ENCODE results near the gene SPRED2.

SPRED2 gene

DNA sequence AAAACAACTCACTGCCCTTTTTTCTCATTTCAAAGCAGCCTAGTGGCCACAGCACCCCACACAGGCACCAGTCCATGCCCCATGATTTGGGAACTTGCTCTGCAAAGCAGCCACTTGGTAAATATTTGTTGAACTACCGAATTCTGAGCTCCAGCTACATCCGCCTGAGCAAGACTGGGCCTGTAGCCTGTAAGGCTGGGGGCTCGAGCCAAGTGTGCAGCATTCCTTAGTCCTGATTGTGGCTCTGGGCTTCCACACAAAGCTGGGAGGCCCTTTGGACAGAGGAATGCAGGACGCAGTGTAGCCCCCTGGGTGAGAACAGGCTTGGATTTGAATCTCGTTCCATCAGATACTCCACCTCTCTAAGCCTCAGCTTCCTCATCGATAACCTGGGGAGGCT lies 116.3 kb downstream of the SPRED2 start:
- H3K4me1 ChIP-seq (ENCODE audit: insufficient read depth, low read length): 0 out of 2 replicates have a peak, but pooled peaks cover 6% of the 10 kb centered on the region
- TF ChIP-seq EZH2 (IDR thresholded peaks at IDR 0.05; ENCODE audit: borderline replicate concordance, low read depth, low read length, severe bottlenecking): no peak
- TF ChIP-seq, protein P1, sequence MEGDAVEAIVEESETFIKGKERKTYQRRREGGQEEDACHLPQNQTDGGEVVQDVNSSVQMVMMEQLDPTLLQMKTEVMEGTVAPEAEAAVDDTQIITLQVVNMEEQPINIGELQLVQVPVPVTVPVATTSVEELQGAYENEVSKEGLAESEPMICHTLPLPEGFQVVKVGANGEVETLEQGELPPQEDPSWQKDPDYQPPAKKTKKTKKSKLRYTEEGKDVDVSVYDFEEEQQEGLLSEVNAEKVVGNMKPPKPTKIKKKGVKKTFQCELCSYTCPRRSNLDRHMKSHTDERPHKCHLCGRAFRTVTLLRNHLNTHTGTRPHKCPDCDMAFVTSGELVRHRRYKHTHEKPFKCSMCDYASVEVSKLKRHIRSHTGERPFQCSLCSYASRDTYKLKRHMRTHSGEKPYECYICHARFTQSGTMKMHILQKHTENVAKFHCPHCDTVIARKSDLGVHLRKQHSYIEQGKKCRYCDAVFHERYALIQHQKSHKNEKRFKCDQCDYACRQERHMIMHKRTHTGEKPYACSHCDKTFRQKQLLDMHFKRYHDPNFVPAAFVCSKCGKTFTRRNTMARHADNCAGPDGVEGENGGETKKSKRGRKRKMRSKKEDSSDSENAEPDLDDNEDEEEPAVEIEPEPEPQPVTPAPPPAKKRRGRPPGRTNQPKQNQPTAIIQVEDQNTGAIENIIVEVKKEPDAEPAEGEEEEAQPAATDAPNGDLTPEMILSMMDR (IDR thresholded peaks at IDR 0.05; ENCODE audit: borderline replicate concordance, extremely low read depth, low read length, poor library complexity, severe bottlenecking): no peak
- ATAC-seq (ENCODE audit: insufficient read depth, low read depth): no peak
- no peaks in the 10 kb centered on the region for H3K9me3 ChIP-seq (ENCODE audit: insufficient read depth, low read length, severe bottlenecking)
- peaks cover 10% of the 10 kb centered on the region; the same call in 1 of the 2 replicates for H4K20me1 ChIP-seq (ENCODE audit: insufficient read depth, low read length)
- H3K79me2 ChIP-seq (ENCODE audit: insufficient read depth, low read length): 0 out of 2 replicates have a peak, but pooled peaks cover 2% of the 10 kb centered on the region
- DNase-seq: no peak
- H2AFZ ChIP-seq (ENCODE audit: low read depth, low read length): no peak overlapping the region
- no peaks in the 10 kb centered on the region for H3K27me3 ChIP-seq (ENCODE audit: insufficient read depth, low read length, poor library complexity)
- no peak overlapping the region for H3K9ac ChIP-seq (ENCODE audit: low read depth, low read length)
- H3K4me2 ChIP-seq (ENCODE audit: insufficient read depth, low read length): no peak overlapping the region
- no peak overlapping the region for H3K4me3 ChIP-seq (ENCODE audit: low read depth in 1 of 2, low read length in 2 of 2)
- H3K27ac ChIP-seq (ENCODE audit: low read length): no peak overlapping the region; the same call in 1 of the 2 replicates
- H3K36me3 ChIP-seq (ENCODE audit: insufficient read depth, low read length): peaks cover 86% of the 10 kb centered on the region

DNA sequence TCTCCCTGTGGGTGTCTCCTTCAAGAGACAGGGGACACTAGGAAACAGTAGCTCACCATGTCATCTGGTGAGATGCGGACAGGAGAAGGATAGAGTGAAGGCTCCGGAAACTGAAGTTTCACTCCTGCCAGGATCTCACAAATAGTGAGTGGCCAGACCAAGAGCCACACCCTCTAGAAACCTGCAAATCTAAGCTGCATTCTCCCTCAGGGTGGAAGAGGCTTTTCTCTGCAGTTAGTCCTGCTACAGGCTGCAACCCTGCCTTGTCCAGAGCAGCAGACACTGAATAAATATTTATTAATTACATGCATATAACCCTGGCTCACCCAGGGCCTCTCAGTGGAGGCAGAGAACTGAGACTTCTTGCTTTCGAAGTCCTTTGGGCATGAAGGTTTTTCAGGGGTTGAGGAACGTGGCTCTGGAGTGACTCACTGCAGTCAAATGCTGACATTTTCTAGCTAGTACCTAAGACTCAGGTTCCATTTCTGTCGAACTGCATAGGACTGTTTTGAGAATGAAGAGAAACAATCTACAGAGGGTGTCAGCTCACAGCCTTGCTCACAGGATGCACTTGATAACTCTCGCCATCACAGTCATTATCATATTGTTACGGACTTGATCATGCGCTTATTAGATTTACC lies 117.5 kb downstream of the SPRED2 start:
- no peak for TF ChIP-seq EZH2 (IDR thresholded peaks at IDR 0.05; ENCODE audit: borderline replicate concordance, low read depth, low read length, severe bottlenecking)
- TF ChIP-seq, protein P1 (IDR thresholded peaks at IDR 0.05; ENCODE audit: borderline replicate concordance, extremely low read depth, low read length, poor library complexity, severe bottlenecking): no peak
- ATAC-seq (ENCODE audit: insufficient read depth, low read depth) (no peak), DNase-seq (no peak)
- Histone ChIP-seq H3K27ac (ENCODE audit: low read length) (no peak overlapping the region), H3K36me3 (ENCODE audit: insufficient read depth, low read length) (peaks cover 85% of the 10 kb centered on the region), H3K9ac (ENCODE audit: low read depth, low read length) (no peak overlapping the region), H3K27me3 (ENCODE audit: insufficient read depth, low read length, poor library complexity) (no peaks in the 10 kb centered on the region), H2AFZ (ENCODE audit: low read depth, low read length) (no peak overlapping the region), H3K9me3 (ENCODE audit: insufficient read depth, low read length, severe bottlenecking) (no peaks in the 10 kb centered on the region), H3K79me2 (ENCODE audit: insufficient read depth, low read length) (0 out of 2 replicates have a peak, but pooled peaks cover 2% of the 10 kb centered on the region), H3K4me3 (ENCODE audit: low read depth in 1 of 2, low read length in 2 of 2) (no peak overlapping the region), H3K4me1 (ENCODE audit: insufficient read depth, low read length) (0 out of 2 replicates have a peak, but pooled peaks cover 6% of the 10 kb centered on the region), H3K4me2 (ENCODE audit: insufficient read depth, low read length) (no peak overlapping the region), H4K20me1 (ENCODE audit: insufficient read depth, low read length) (peaks cover 6% of the 10 kb centered on the region; the same call in 1 of the 2 replicates)

GRCh38 chr2:65313954-65314256 lies 118.5 kb downstream of the SPRED2 start:
- TF ChIP-seq, protein P1 (IDR thresholded peaks at IDR 0.05; ENCODE audit: borderline replicate concordance, extremely low read depth, low read length, poor library complexity, severe bottlenecking): no peak
- TF ChIP-seq EZH2 (IDR thresholded peaks at IDR 0.05; ENCODE audit: borderline replicate concordance, low read depth, low read length, severe bottlenecking): no peak
- ATAC-seq (ENCODE audit: insufficient read depth, low read depth): no peak
- 0 out of 2 replicates have a peak, but pooled peaks cover 6% of the 10 kb centered on the region for H3K4me1 ChIP-seq (ENCODE audit: insufficient read depth, low read length)

More at GRCh38 chr2:65313954-65314256, 118.5 kb downstream of the SPRED2 start:
- Histone ChIP-seq H3K36me3 (ENCODE audit: insufficient read depth, low read length) (peaks cover 80% of the 10 kb centered on the region), H3K27ac (ENCODE audit: low read length) (no peak overlapping the region), H3K27me3 (ENCODE audit: insufficient read depth, low read length, poor library complexity) (no peaks in the 10 kb centered on the region), H3K9me3 (ENCODE audit: insufficient read depth, low read length, severe bottlenecking) (no peaks in the 10 kb centered on the region), H3K79me2 (ENCODE audit: insufficient read depth, low read length) (0 out of 2 replicates have a peak, but pooled peaks cover 2% of the 10 kb centered on the region), H3K4me2 (ENCODE audit: insufficient read depth, low read length) (no peak overlapping the region), H2AFZ (ENCODE audit: low read depth, low read length) (no peak overlapping the region), H4K20me1 (ENCODE audit: insufficient read depth, low read length) (peaks cover 6% of the 10 kb centered on the region; the same call in 1 of the 2 replicates), H3K4me3 (ENCODE audit: low read depth in 1 of 2, low read length in 2 of 2) (no peak overlapping the region), H3K9ac (ENCODE audit: low read depth, low read length) (no peak overlapping the region)
- no peak for DNase-seq

Data from DND-41 (cell line).